ENCODE results near the gene ORC4. TPM values are rescaled to one million over a fixed set of nuclear protein-coding genes. Genes with fewer than 3 reads are reported as not detected.

Gene ORC4
- polyA plus RNA-seq, 1 experiment: 12.7 TPM

GRCh38 chr2:148027822-148028221, 7.3 kb upstream of the ORC4 start:
- CTCF ChIA-PET: interaction anchor here (1.1 kb wide), 1 partner anchor 8 kb away, joined by 3 read pairs; no protein-coding TSS in a partner anchor
- H3K27me3 ChIP-seq (ENCODE audit: control insufficient read depth, insufficient read depth, low read length): no peaks in the 10 kb centered on the region
- no peak for DNase-seq (ENCODE audit: low read depth)
- no peak for TF ChIP-seq CTCF (IDR thresholded peaks at IDR 0.05; ENCODE audit: insufficient read depth, low read depth, low read length)
- no peaks in the 10 kb centered on the region for H3K36me3 ChIP-seq (ENCODE audit: control insufficient read depth, insufficient read depth, low read length)
- no peak overlapping the region for H3K4me3 ChIP-seq (ENCODE audit: low read depth, low read length)
- POLR2A ChIA-PET: no interaction called here

GRCh38 chr2:148026573-148026972, 6.0 kb upstream of the ORC4 start:
- Histone ChIP-seq H3K36me3 (ENCODE audit: control insufficient read depth, insufficient read depth, low read length) (no peaks in the 10 kb centered on the region), H3K4me3 (ENCODE audit: low read depth, low read length) (no peak overlapping the region), H3K27me3 (ENCODE audit: control insufficient read depth, insufficient read depth, low read length) (no peaks in the 10 kb centered on the region)
- no peak for TF ChIP-seq CTCF (IDR thresholded peaks at IDR 0.05; ENCODE audit: insufficient read depth, low read depth, low read length)
- ChIA-PET POLR2A (no interaction called here), CTCF (no interaction called here)
- DNase-seq (ENCODE audit: low read depth): no peak

- no peak for TF ChIP-seq CTCF (IDR thresholded peaks at IDR 0.05; ENCODE audit: insufficient read depth, low read depth, low read length)
- no peaks in the 10 kb centered on the region for H3K27me3 ChIP-seq (ENCODE audit: control insufficient read depth, insufficient read depth, low read length)
- DNase-seq (ENCODE audit: low read depth): no peak
- no peaks in the 10 kb centered on the region for H3K36me3 ChIP-seq (ENCODE audit: control insufficient read depth, insufficient read depth, low read length)
- ChIA-PET POLR2A (no interaction called here), CTCF (interaction anchor here (0.5 kb wide), 1 partner anchor 427 kb away, joined by 3 read pairs; no protein-coding TSS in a partner anchor)
- no peak overlapping the region for H3K4me3 ChIP-seq (ENCODE audit: low read depth, low read length)
Measured at GRCh38 chr2:148023861-148024260, 3.3 kb upstream of the ORC4 start.

- CTCF ChIA-PET: interaction anchor here (1.0 kb wide), 1 partner anchor 46 kb away, joined by 3 read pairs; no protein-coding TSS in a partner anchor
- POLR2A ChIA-PET: no interaction called here
- DNase-seq (ENCODE audit: low read depth): no peak
Measured at GRCh38 chr2:148022882-148023281, 2.3 kb upstream of the ORC4 start.

GRCh38 chr2:148022351-148022750, 1.8 kb upstream of the ORC4 start:
- Histone ChIP-seq H3K4me3 (ENCODE audit: low read depth, low read length) (peak overlapping the region; percentile 84), H3K27me3 (ENCODE audit: control insufficient read depth, insufficient read depth, low read length) (no peaks in the 10 kb centered on the region), H3K36me3 (ENCODE audit: control insufficient read depth, insufficient read depth, low read length) (no peaks in the 10 kb centered on the region)
- no peak for DNase-seq (ENCODE audit: low read depth)
- ChIA-PET CTCF (interaction anchor here (1.0 kb wide), 1 partner anchor 47 kb away, joined by 3 read pairs; no protein-coding TSS in a partner anchor), POLR2A (no interaction called here)
- no peak for TF ChIP-seq CTCF (IDR thresholded peaks at IDR 0.05; ENCODE audit: insufficient read depth, low read depth, low read length)

More at GRCh38 chr2:148022882-148023281, 2.3 kb upstream of the ORC4 start:
- H3K36me3 ChIP-seq (ENCODE audit: control insufficient read depth, insufficient read depth, low read length): no peaks in the 10 kb centered on the region
- H3K4me3 ChIP-seq (ENCODE audit: low read depth, low read length): peak overlapping the region; percentile 16
- H3K27me3 ChIP-seq (ENCODE audit: control insufficient read depth, insufficient read depth, low read length): no peaks in the 10 kb centered on the region
- TF ChIP-seq CTCF (IDR thresholded peaks at IDR 0.05; ENCODE audit: insufficient read depth, low read depth, low read length): no peak

Data from BJ (cell line).